GM12801 (cell line): ENCODE data around the gene PRKCH.

Experiments used
- TF ChIP-seq, protein P1 (sequence below): IDR thresholded peaks from one replicate; pipeline ENCODE4 v1.5.1; 2011; ENCODE audit warnings: control low read depth; ENCODE audit not compliant: insufficient read length; ENCODE audit errors: extremely low read depth

PRKCH gene

DNA sequence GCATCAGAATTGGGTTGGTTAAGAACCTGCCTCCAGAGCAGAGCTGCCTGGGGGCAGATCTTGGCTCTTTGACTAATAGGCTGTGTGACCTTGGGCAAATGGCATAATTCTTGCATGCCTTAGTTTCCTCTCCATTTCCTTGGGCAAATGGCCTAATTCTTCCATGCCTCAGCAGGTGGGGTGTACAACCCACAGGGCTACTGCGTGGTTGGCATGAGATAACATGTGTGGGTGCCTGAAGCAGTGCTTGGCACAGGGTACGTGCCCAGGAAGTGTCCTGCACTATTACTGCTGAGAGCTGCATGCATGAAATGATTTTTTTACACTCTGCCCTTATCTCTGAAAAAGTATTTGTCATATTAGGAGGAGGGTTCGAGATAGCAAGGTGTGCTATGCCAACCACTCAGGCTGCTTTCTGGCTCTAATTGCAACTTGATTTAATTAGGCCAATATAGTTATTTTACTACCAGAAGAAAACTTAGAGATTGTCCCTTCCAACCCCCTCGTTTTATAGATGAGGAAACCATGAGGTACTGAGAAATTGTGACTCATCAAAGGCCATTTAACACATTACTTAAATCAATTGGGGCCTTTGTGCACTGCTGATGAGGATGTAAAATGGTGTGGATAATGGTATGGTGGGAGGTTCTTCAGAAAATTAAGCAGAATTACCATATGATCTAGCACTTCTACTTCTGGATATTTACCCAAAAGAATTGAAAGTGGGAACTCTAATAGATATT, 212.3 kb downstream of the PRKCH start:
- TF ChIP-seq, protein P1, sequence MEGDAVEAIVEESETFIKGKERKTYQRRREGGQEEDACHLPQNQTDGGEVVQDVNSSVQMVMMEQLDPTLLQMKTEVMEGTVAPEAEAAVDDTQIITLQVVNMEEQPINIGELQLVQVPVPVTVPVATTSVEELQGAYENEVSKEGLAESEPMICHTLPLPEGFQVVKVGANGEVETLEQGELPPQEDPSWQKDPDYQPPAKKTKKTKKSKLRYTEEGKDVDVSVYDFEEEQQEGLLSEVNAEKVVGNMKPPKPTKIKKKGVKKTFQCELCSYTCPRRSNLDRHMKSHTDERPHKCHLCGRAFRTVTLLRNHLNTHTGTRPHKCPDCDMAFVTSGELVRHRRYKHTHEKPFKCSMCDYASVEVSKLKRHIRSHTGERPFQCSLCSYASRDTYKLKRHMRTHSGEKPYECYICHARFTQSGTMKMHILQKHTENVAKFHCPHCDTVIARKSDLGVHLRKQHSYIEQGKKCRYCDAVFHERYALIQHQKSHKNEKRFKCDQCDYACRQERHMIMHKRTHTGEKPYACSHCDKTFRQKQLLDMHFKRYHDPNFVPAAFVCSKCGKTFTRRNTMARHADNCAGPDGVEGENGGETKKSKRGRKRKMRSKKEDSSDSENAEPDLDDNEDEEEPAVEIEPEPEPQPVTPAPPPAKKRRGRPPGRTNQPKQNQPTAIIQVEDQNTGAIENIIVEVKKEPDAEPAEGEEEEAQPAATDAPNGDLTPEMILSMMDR: no peak

- TF ChIP-seq, protein P1: no peak
Observed at GRCh38 chr14:61535032-61535431, 213.7 kb downstream of the PRKCH start.

- TF ChIP-seq, protein P1: no peak
Observed at GRCh38 chr14:61535458-61535857, 214.1 kb downstream of the PRKCH start.

- TF ChIP-seq, protein P1: no peak
Observed at GRCh38 chr14:61536661-61537562, 215.5 kb downstream of the PRKCH start.

DNA sequence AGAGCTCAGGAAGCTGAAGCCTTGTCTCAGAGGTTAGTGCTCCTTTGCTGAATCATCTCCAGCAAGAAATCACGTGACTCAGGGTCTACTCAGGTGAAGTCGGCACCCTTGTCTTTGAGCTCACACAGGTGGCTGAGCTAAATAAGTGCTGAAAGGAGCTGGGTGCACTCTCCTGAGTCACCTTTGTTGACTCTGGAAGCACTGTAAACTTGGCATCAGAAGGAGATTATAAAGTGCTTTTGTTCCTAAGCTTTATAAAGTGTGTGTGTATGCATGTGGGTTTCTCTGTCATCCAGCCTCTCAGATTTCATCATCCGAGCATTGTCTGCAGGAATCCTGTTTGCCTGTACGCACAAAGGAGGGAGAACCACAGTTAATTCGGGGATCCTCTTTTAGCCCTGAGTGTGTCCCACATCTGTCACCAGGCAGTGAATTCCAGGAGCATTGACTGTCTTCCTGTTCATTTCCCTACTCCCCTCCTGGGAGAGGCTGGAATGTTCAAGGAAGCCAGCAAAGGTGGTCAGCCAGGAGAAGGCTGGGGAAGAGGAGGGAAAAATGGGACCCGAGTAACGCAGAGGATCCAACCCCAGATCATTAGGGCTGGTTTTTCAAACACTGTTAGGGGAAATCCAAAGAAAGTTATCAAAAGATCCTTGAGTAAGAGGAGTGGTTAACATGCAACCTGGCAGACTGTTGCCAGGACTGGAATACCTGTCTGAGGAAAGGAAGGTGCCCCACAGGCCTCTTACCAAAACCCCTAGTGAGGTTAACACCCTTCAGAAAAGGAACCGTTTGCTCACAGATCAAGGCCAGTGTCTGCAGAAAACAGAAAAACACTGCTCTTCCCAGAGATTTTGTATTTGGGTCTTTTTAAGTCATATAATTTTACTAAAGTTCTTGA, 216.4 kb downstream of the PRKCH start:
- TF ChIP-seq, protein P1: no peak

DNA sequence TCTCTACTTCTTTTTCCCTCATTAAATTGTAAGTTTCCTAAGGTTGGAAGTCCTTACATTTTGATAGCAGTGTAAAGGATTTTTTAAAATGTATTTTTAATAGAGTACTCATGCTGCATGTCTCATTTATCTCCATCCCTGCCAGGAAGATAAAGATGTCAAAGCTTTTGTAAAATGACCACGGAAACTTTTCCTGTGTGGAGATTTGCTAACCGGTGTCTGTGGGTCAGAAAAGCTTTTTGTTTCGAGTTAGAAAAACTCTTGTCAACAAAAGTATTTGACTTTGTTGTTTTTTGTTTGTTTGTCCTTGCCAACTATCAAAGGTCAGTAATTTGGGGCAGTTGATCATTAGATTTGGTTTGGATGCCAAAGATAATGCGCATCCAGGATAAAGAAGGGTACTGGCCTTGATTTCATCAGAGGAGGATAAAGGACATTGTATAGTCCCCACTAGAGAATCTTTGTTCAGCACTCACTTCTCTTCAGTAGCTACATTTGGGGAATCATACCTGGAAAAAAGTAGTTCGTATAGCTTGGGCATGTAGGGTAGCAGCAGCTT, 217.2 kb downstream of the PRKCH start:
- TF ChIP-seq, protein P1: no peak

GRCh38 chr14:61539631-61540030, 218.3 kb downstream of the PRKCH start:
- TF ChIP-seq, protein P1: no peak
